Endometrial microvascular endothelial cells (primary cell): Measurements from ENCODE around the gene SDF4. TPM values are rescaled to one million over a fixed set of nuclear protein-coding genes. Genes with fewer than 3 reads are reported as not detected.

Experiments used
- in situ Hi-C: cut with HindIII; loops from 2 replicates; pipeline ENCODE4 v1.10.0; 2017; ENCODE audit warnings: low sequenced_read_pairs, low pct_unique_long_range_greater_than_20kb; ENCODE audit errors: inconsistent ontology term
- total RNA-seq: library from RNA; depleted of rRNA; stranded (reverse); fragments of >200 nt; gene quantifications from one replicate; pipeline ENCODE4 v1.2.3, GENCODE V29; 2015; ENCODE audit errors: inconsistent ontology term

SDF4 gene
- total RNA-seq, 1 donor from 2014 or later, result 186 TPM

DNA sequence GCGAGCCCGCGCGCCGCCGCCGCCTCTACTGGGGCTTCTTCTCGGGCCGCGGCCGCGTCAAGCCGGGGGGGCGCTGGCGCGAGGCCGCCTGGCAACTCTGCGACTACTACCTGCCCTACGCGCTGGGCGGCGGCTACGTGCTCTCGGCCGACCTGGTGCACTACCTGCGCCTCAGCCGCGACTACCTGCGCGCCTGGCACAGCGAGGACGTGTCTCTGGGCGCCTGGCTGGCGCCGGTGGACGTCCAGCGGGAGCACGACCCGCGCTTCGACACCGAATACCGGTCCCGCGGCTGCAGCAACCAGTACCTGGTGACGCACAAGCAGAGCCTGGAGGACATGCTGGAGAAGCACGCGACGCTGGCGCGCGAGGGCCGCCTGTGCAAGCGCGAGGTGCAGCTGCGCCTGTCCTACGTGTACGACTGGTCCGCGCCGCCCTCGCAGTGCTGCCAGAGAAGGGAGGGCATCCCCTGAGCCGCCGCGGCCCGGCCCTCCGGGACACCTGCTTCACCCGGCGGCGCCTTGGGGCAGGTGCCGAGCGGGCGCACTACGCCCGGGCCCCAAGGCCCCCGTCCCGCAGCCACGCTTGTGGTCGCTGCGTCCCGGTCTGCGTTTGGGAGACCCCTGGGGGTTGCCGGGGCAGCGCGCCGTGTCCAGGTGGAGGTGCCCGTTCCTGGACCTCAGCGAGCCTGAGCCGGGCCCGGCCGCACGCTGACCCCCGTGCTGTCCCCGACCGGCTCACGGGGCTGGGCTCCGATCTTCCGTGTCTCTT lies 1.2 kb upstream of the SDF4 start:
- in situ Hi-C loops, result no loop called here

- in situ Hi-C loops, result no loop called here
These were observed 501 bp upstream of the SDF4 start, which contains the start of gene B3GALT6 for GRCh38 chr1:1232208-1232795. Gene B3GALT6, plus strand, starts transcription at chr1:1232237. Its CDS starts 42 bp downstream, at chr1:1232279.

GRCh38 chr1:1230656-1231399 lies 973 bp downstream of the SDF4 start:
- in situ Hi-C loops, result no loop called here

- in situ Hi-C loops, result no loop called here
These were observed 2.0 kb downstream of the SDF4 start for GRCh38 chr1:1229770-1230169.

DNA sequence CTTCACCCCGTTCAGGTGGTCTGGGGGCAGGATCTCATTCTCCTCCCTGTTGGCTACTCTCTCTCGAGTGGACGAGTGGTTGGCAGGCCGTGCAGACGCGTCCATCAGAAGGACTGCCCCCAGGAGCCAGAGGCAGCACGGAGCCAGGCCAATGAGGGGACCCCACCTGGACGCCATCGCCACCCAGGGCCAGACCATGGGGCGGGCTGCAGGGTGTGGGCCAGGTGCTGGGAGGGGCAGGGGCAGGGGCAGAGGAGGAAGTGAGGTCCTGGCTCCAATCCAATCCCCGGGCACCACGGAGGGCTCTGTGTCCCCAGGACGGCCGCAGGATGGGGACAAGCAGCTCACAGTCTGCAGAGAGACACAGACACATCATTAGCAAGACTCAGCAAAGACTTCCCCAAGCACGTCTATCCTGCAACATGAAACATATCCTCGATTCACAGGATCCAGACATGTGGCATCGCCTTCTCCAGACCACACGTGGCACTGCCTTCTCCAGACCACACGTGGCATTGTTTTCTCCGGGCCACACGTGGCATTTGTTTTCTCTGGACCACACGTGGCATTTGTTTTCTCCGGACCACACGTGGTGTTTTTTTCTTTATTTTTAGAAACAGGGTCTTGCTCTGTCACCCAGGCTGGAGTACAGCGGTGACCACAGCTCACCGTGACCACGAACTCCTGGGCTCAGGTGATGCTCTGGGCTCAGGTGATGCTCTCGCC lies 3.0 kb downstream of the SDF4 start:
- in situ Hi-C loops, result no loop called here

DNA sequence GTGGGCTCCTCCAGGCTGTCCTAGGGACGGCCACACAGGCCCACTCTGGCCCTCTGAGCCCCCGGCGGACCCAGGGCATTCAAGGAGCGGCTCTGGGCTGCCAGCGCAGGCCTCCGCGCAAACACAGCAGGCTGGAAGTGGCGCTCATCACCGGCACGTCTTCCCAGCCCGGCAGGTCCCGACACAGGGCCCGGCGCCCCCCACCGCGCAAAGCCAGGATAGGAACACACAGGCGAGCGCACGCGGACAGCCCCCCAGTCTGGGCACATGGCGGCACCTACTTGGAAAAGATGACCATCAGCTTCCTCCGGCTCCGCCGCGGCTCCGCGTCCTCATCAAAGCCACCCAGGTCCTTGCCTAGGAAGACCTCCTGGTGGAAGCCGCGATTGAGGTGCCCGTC lies 3.6 kb downstream of the SDF4 start:
- in situ Hi-C loops, result no loop called here

GRCh38 chr1:1227386-1227785 lies 4.4 kb downstream of the SDF4 start:
- in situ Hi-C loops, result no loop called here

DNA sequence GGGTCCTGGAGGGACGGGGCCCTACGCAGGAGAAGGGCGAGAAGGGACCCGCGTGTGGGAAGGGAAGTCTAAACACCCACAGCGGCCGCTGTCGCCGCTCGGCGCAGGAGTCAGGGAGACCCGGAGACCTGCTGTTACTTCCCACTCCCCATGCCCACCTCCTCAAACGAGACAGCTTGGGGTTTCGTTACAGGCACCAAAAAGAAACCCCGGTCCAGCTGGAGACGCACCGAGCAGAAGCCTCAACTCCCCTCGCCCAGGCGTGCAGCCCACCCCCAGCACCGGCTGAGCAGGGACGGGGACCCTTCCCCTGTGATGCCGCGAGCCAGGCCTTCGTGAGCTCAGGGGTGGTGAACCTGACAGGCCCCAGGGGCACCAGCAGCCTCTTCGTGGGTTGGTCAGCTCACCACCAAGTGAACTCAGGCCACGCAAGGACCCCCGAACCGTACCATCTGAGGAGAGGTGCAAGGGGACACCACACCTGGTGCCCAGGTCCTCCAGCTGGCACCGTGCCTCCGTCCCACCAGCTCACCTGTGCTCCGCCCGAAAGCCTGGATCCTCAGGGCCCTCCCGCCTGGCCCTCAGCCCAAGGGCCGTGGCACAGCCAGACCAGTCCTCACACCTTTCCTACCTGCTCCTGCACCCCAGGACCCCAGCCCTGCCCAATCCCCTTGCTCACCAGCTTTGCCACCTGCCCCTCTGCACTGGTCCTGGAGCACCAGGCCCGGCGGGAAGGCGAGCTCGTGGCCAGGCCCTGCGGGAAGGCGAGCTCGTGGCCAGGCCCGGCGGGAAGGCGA lies 5.0 kb downstream of the SDF4 start:
- in situ Hi-C loops, result no loop called here

DNA sequence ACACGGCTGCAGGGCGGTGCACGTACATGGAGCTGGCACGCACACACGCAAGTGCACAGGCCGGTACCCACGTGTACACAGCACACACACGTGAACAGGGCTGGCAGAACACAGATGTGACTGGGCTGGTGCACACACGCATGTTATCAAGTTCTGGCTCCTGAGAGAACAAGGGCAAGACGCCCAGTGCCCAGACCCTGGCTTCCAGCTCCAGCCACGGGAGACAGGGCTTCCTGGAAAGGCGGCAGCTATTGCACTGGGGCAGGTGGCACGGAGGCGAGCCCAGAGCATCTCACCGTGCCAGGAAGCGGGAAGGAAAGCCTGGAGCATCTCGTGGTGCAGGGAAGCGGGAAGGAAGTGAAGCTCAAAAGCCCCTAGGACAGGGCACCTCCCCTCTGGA lies 5.9 kb downstream of the SDF4 start:
- in situ Hi-C loops, result no loop called here

DNA sequence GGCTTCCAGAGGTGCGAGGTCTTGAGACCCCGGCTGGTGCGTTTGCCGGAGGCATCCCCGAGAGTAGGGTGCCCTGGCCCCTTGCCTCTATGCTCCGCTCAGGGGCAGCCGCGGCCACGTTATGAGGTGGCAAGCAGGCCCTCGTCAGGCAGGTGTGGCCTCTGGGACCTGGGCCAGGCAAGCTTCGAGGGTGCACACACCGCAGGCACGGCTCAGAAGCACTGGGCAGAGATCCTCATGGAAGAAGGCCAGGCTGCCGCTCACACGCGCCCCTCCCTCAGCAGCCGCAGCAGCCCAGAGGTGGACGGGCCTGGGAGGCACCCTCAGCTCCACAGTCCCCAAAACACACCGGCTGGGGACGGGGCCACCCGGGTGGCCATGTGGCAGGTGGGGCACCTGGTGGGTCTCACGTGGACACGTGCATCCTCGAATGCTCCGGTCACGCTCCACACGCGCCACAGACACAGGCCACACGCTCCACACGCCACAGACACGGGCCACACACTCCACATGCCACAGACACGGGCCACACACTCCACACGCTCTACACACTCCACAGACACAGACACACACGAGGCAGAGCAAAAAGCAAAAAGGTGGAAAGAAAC lies 6.5 kb downstream of the SDF4 start:
- in situ Hi-C loops, result no loop called here

DNA sequence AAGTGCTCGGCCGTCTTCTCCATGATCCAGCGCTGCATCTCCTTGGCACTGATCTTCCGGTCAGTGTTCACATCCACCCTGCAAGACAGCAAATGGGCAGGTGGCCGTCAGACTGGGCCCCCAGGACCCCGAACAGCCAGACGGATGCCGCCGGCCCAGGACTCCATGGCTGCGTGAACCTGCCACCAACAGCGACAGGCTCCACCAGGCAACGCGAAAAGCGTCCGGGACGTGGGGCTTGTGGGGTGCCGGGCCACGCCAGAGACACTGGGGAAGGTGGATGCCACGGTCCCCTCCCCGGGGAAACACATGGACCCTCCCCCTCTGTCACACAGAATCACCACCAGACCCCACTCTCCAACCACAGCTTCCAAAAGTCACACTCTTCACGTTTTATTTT lies 7.9 kb downstream of the SDF4 start:
- in situ Hi-C loops, result no loop called here

- in situ Hi-C loops, result no loop called here
These were observed 8.5 kb downstream of the SDF4 start for GRCh38 chr1:1223321-1223720.

- in situ Hi-C loops, result no loop called here
These were observed 9.1 kb downstream of the SDF4 start for GRCh38 chr1:1222575-1223225.

DNA sequence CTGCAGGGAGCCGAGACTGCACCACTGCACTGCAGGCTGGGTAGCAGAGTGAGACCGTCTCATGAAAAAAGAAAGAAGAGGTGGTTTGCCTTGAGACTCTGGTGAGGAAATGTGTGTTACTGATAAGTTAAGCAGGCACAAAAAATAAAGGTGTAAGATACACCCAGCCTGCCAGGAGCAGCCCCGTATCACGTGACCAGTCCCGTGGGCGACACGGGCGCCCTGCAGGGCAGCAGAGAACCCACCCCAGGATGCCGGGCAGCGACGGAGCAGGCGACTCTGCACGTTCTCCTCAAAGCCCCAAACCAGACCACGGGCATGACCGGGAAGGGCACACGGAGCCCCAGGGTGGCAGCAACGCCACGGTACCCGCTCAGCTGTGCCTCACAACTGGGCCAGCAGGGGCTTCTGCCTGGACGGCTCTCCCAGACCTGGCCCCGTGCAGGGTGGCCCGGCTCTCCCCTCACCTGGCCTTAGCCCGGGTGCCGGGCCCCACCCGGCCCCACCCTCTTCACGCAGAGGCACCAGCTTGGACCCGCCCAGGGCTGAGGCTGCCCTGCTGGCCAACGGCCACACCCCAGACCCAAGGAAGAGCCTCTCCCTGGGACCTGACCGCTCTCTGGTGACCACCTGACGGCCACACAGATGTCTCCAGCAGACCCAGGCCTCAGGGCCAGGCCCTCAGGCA lies 9.8 kb downstream of the SDF4 start:
- in situ Hi-C loops, result no loop called here

- in situ Hi-C loops, result no loop called here
These were observed 11.6 kb downstream of the SDF4 start for GRCh38 chr1:1220197-1220596.

DNA sequence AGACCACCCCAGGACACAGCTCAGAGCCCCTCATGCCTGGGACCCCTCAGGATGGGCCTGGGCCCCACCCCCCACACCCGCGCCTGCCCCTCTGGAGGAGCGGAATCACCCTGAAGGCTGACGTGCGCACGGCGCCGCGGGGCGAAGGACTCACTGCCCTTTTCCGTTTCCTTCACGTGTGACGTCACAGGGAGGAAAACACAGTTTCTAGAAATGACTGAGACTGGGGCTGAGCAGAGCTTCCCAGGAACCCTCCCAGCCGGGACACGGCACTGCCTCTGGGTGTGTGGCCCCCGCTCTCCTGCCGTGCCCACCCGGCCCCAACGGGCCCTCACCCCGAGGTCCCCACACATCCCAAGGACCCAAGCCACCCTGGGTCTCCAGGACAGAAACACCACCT lies 12.5 kb downstream of the SDF4 start:
- in situ Hi-C loops, result no loop called here

- in situ Hi-C loops, result no loop called here
These were observed 13.1 kb downstream of the SDF4 start for GRCh38 chr1:1218524-1219200.
